OCI-LY1 (cell line): ENCODE measurements around the gene FYB1.

Experiments used
- EZH2 ChIP-seq: fragments of 200-600 bp; sonication (generic), shearing (Covaris generic); IDR thresholded peaks from 2 replicates; pipeline ENCODE4 v1.8.0; 2017; ENCODE audit warnings: borderline replicate concordance, mixed run types, mild to moderate bottlenecking, antibody characterized with exemption, low read length, moderate library complexity, mixed read lengths
- TF ChIP-seq, protein P1 (sequence below): fragments of 200-600 bp; sonication (generic), shearing (Covaris generic); IDR thresholded peaks from 2 replicates; pipeline ENCODE4 v1.5.1; 2017; ENCODE audit warnings: mild to moderate bottlenecking, antibody characterized with exemption, low read length, moderate library complexity, mixed read lengths

- TF ChIP-seq, protein P1, sequence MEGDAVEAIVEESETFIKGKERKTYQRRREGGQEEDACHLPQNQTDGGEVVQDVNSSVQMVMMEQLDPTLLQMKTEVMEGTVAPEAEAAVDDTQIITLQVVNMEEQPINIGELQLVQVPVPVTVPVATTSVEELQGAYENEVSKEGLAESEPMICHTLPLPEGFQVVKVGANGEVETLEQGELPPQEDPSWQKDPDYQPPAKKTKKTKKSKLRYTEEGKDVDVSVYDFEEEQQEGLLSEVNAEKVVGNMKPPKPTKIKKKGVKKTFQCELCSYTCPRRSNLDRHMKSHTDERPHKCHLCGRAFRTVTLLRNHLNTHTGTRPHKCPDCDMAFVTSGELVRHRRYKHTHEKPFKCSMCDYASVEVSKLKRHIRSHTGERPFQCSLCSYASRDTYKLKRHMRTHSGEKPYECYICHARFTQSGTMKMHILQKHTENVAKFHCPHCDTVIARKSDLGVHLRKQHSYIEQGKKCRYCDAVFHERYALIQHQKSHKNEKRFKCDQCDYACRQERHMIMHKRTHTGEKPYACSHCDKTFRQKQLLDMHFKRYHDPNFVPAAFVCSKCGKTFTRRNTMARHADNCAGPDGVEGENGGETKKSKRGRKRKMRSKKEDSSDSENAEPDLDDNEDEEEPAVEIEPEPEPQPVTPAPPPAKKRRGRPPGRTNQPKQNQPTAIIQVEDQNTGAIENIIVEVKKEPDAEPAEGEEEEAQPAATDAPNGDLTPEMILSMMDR: no peak
- TF ChIP-seq EZH2: no peak
These were observed 98.0 kb downstream of the FYB1 start for GRCh38 chr5:39121315-39121714.
